Panc1 (cell line): Measurements from ENCODE around the gene LRRC49. TPM values are rescaled to one million over a fixed set of nuclear protein-coding genes. Genes with fewer than 3 reads are reported as not detected.
A peak's percentile ranks its signal among the peaks of the same experiment; 100 is the strongest.

Experiments used
- ATAC-seq: fragments of 200-7000 bp; cut with Tn5 transposase; 2 replicates; pipeline ENCODE4 v1.9.1; 2020; ENCODE audit warnings: mild to moderate bottlenecking, moderate library complexity
- BruUV-seq: library from RNA; stranded (reverse); fragments of 400-500 nt; replicated peaks from 2 replicates; lab custom pipeline; 2021; lab: Mats Ljungman, UMichigan
- CTCF ChIA-PET: fragments of 300-600 bp; sonication (Branson Sonifier 250); formaldehyde crosslinking; loops from one replicate; lab custom pipeline; 2022; ENCODE audit warnings: antibody characterized with exemption; lab: Charles Lee
- POLR2A ChIA-PET: fragments of 300-600 bp; sonication (Branson Sonifier 250); formaldehyde crosslinking; loops from one replicate; lab custom pipeline; 2022; ENCODE audit warnings: antibody characterized with exemption; lab: Charles Lee
- DNase-seq: peaks from one replicate; pipeline ENCODE4 v3.0.0-alpha.2; 2010; ENCODE audit warnings: low read depth, low spot score
- H3K27ac ChIP-seq: 2 replicates; pipeline ENCODE4 v1.5.1; 2011; ENCODE audit warnings: mild to moderate bottlenecking, low read length, inconsistent platforms
- H3K27me3 ChIP-seq: fragments of 200-500 bp; sonication (Bioruptor generic); 2 replicates; pipeline ENCODE4 v1.6.0; 2014; ENCODE audit warnings: low read length, inconsistent platforms; ENCODE audit not compliant: control insufficient read depth, insufficient read depth
- H3K36me3 ChIP-seq: fragments of 200-500 bp; sonication (Bioruptor generic); 2 replicates; pipeline ENCODE4 v1.5.1; 2014; ENCODE audit warnings: inconsistent platforms, mild to moderate bottlenecking, low read length, moderate library complexity; ENCODE audit not compliant: control insufficient read depth, insufficient read depth
- H3K4me1 ChIP-seq: 2 replicates; pipeline ENCODE4 v1.5.1; 2011; ENCODE audit warnings: inconsistent platforms, mild to moderate bottlenecking, low read length, moderate library complexity; ENCODE audit not compliant: control insufficient read depth, insufficient read depth
- H3K4me3 ChIP-seq, 2 experiments: 2 replicates each; pipeline ENCODE4 v1.5.1; 2011 to 2012; ENCODE audit warnings: low read depth in 2 of 2, low read length in 2 of 2, mild to moderate bottlenecking in 2 of 2, inconsistent platforms in 1 of 2, moderate library complexity in 1 of 2
- H3K9me3 ChIP-seq: fragments of 200-500 bp; sonication (Bioruptor generic); 2 replicates; pipeline ENCODE4 v1.5.1; 2014; ENCODE audit warnings: low read depth, mild to moderate bottlenecking, inconsistent platforms, low read length, moderate library complexity; ENCODE audit not compliant: control insufficient read depth, insufficient read depth
- POLR2AphosphoS5 ChIP-seq: IDR thresholded peaks from 2 replicates; pipeline ENCODE4 v1.6.1; 2012; ENCODE audit warnings: mild to moderate bottlenecking, low read depth, low read length, moderate library complexity
- SIN3A ChIP-seq: IDR thresholded peaks from 2 replicates; pipeline ENCODE4 v1.6.1; 2012; ENCODE audit warnings: low read depth, mild to moderate bottlenecking, low read length, moderate library complexity, borderline replicate concordance; ENCODE audit not compliant: insufficient read depth
- TCF7L2 ChIP-seq: IDR thresholded peaks from 2 replicates; pipeline ENCODE4 v1.6.1; 2011; ENCODE audit warnings: mild to moderate bottlenecking, low read depth, low read length, inconsistent platforms
- in situ Hi-C: cut with HindIII; loops from 2 replicates; pipeline ENCODE4 v1.10.0; 2016; ENCODE audit warnings: low sequenced_read_pairs, low pct_unique_long_range_greater_than_20kb
- intact Hi-C: fragments of 100-400 bp; cut with micrococcal nuclease; formaldehyde crosslinking; loops from one replicate; pipeline ENCODE4 v1.10.0; 2022; ENCODE audit not compliant: unreplicated experiment
- total RNA-seq: library from RNA; stranded (reverse); gene quantifications from one replicate; pipeline ENCODE4 v1.2.1, GENCODE V29; 2021; ENCODE audit not compliant: unreplicated experiment
- TF ChIP-seq, protein P1 (sequence below): fragments of 450-650 bp; IDR thresholded peaks from 2 replicates; pipeline ENCODE4 v1.5.1; 2017; ENCODE audit warnings: mild to moderate bottlenecking
- TF ChIP-seq, protein P2 (sequence below), 2 experiments: IDR thresholded peaks; 2 replicates each; pipeline ENCODE4 v1.6.1; 2011 to 2012; ENCODE audit warnings: low read depth in 2 of 2, control low read depth in 1 of 2, low read length in 1 of 2, mild to moderate bottlenecking in 1 of 2, moderate library complexity in 1 of 2; ENCODE audit not compliant: insufficient read depth in 1 of 2

The LRRC49 gene
- total RNA-seq, 1 experiment from 2014 or later: 8.3 TPM

DNA sequence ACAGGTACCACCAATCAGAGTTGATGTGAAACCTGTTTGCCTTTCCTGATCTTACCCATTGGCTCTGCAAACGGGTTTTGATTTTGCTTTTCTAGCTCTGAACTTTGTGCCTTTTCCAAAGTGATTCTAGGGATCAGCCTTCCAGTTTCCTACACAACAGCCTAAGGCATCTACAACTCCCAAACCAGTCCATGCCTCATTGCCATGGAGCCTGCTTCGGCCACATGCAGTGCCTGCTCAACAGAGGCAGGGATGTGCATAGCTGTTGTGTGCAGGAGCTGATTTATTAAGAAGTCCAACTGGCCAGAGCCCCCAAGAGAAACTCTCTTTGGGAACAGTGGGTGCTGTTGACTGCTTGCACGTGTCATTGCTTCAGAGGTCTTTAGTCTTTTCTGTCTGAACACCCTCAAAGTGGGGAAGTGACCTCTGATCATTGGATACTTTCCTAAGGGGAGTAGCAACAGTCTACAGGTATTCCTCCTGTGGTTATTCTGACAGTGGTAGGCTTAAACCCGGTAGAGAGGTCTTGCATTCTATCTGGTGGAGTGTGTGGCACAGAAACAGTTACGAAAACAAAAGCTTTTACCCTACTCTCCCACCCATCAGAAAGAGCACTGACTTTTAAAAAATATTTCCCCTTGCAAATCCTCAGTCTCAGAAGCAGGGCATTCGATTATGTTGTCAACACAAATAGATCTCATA is 186.0 kb downstream of the LRRC49 start:
- ATAC-seq (peak; percentile 71), DNase-seq (no peak)
- CTCF ChIA-PET: interaction anchor here (0.6 kb wide), 1 partner anchor 192 kb away, joined by 5 read pairs; no protein-coding TSS in a partner anchor
- POLR2A ChIA-PET: interaction anchor here (0.6 kb wide), 1 partner anchor 329 kb away, joined by 7 read pairs; no protein-coding TSS in a partner anchor
- Histone ChIP-seq H3K4me3 (no peak overlapping the region), H3K27me3 (no peaks in the 10 kb centered on the region), H3K36me3 (no peaks in the 10 kb centered on the region), H3K27ac (peak overlapping the region; percentile 86), H3K9me3 (peaks cover 12% of the 10 kb centered on the region), H3K4me1 (peaks cover 24% of the 10 kb centered on the region)
- intact Hi-C loops (no loop called here), in situ Hi-C loops (no loop called here)
- TF ChIP-seq TCF7L2: no peak
- TF ChIP-seq POLR2AphosphoS5: no peak
- TF ChIP-seq, protein P1, sequence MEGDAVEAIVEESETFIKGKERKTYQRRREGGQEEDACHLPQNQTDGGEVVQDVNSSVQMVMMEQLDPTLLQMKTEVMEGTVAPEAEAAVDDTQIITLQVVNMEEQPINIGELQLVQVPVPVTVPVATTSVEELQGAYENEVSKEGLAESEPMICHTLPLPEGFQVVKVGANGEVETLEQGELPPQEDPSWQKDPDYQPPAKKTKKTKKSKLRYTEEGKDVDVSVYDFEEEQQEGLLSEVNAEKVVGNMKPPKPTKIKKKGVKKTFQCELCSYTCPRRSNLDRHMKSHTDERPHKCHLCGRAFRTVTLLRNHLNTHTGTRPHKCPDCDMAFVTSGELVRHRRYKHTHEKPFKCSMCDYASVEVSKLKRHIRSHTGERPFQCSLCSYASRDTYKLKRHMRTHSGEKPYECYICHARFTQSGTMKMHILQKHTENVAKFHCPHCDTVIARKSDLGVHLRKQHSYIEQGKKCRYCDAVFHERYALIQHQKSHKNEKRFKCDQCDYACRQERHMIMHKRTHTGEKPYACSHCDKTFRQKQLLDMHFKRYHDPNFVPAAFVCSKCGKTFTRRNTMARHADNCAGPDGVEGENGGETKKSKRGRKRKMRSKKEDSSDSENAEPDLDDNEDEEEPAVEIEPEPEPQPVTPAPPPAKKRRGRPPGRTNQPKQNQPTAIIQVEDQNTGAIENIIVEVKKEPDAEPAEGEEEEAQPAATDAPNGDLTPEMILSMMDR: no peak
- TF ChIP-seq, protein P2, sequence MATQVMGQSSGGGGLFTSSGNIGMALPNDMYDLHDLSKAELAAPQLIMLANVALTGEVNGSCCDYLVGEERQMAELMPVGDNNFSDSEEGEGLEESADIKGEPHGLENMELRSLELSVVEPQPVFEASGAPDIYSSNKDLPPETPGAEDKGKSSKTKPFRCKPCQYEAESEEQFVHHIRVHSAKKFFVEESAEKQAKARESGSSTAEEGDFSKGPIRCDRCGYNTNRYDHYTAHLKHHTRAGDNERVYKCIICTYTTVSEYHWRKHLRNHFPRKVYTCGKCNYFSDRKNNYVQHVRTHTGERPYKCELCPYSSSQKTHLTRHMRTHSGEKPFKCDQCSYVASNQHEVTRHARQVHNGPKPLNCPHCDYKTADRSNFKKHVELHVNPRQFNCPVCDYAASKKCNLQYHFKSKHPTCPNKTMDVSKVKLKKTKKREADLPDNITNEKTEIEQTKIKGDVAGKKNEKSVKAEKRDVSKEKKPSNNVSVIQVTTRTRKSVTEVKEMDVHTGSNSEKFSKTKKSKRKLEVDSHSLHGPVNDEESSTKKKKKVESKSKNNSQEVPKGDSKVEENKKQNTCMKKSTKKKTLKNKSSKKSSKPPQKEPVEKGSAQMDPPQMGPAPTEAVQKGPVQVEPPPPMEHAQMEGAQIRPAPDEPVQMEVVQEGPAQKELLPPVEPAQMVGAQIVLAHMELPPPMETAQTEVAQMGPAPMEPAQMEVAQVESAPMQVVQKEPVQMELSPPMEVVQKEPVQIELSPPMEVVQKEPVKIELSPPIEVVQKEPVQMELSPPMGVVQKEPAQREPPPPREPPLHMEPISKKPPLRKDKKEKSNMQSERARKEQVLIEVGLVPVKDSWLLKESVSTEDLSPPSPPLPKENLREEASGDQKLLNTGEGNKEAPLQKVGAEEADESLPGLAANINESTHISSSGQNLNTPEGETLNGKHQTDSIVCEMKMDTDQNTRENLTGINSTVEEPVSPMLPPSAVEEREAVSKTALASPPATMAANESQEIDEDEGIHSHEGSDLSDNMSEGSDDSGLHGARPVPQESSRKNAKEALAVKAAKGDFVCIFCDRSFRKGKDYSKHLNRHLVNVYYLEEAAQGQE (IDR thresholded peaks at IDR 0.05; ENCODE audit: insufficient read depth in 1 of 2, low read depth in 2 of 2, low read length in 1 of 2): no peak
- TF ChIP-seq SIN3A: no peak
- BruUV-seq: no TSS peak

DNA sequence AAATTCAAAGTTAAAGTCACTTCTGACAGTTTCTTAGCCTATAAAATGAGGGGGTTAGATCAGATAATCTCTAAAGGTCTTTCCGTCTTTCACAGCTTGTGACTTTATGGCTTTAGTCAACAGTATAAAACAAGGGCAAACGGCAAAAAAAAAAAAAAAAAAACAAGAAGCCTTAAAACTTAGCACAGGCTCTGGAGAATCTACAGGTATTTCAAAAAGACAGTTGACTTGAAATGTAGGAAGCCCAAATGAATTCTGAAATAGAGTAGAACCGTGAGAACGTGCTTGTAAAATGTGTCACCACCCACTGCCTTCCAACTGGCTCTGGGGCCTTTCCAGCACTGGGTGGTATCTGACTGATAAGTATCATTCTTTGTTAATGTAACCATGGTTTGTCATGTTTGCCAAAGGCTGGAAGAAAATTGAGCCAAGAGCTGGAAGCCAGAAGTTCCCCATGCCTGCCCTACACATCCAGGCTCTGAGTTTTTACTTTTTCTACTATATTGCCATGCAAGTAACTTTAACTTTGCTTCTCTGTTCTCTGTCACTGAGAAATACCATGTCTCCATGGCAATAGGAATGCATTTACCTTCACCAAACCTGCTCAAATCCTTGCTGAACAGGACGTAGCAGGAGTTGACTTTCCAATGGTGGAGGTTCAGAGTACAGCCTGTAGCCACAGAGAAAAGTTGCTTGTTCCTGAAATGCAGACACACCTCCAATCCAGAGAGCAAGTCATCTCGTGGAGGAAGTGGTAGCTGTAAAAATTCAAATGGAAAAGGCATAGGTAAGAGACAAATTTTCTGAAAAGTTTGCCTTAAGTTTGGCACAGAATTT is 186.8 kb downstream of the LRRC49 start:
- no TSS peak for BruUV-seq
- intact Hi-C loops: no loop called here
- H3K4me1 ChIP-seq: peaks cover 24% of the 10 kb centered on the region
- no peak for DNase-seq
- no peaks in the 10 kb centered on the region for H3K36me3 ChIP-seq
- TF ChIP-seq POLR2AphosphoS5 (peak; percentile 43; the same call in 1 of the 2 replicates), TCF7L2 (peak; percentile 98)
- TF ChIP-seq, protein P2 (IDR thresholded peaks at IDR 0.05; ENCODE audit: insufficient read depth in 1 of 2, low read depth in 2 of 2, low read length in 1 of 2): no peak
- TF ChIP-seq, protein P1: no peak
- POLR2A ChIA-PET: interaction anchor here (0.6 kb wide), 1 partner anchor 330 kb away, joined by 7 read pairs; no protein-coding TSS in a partner anchor
- H3K27ac ChIP-seq: peak overlapping the region; percentile 86
- no peak overlapping the region for H3K4me3 ChIP-seq
- peaks cover 4% of the 10 kb centered on the region; the same call in 1 of the 2 replicates for H3K9me3 ChIP-seq
- in situ Hi-C loops: no loop called here
- H3K27me3 ChIP-seq: no peaks in the 10 kb centered on the region
- ATAC-seq: peak; percentile 85
- CTCF ChIA-PET: interaction anchor here (0.6 kb wide), 1 partner anchor 192 kb away, joined by 5 read pairs; no protein-coding TSS in a partner anchor
